C4-2B (cell line): ENCODE measurements around the gene SASH1.

Experiments
- H3K27ac ChIP-seq: fragments of 450-650 bp; 2 replicates; pipeline ENCODE4 v1.5.1; 2017
- ZFX ChIP-seq: fragments of 450-650 bp; IDR thresholded peaks from 2 replicates; pipeline ENCODE4 v1.6.1; 2017
- TF ChIP-seq, protein P1 (sequence below): fragments of 450-650 bp; conservative IDR thresholded peaks from 2 replicates; pipeline ENCODE4 v1.5.1; 2017; ENCODE audit warnings: mild to moderate bottlenecking

Gene SASH1

GRCh38 chr6:148317739-148318138 is 24.9 kb upstream of the SASH1 start:
- H3K27ac ChIP-seq: no peak overlapping the region
- TF ChIP-seq, protein P1, sequence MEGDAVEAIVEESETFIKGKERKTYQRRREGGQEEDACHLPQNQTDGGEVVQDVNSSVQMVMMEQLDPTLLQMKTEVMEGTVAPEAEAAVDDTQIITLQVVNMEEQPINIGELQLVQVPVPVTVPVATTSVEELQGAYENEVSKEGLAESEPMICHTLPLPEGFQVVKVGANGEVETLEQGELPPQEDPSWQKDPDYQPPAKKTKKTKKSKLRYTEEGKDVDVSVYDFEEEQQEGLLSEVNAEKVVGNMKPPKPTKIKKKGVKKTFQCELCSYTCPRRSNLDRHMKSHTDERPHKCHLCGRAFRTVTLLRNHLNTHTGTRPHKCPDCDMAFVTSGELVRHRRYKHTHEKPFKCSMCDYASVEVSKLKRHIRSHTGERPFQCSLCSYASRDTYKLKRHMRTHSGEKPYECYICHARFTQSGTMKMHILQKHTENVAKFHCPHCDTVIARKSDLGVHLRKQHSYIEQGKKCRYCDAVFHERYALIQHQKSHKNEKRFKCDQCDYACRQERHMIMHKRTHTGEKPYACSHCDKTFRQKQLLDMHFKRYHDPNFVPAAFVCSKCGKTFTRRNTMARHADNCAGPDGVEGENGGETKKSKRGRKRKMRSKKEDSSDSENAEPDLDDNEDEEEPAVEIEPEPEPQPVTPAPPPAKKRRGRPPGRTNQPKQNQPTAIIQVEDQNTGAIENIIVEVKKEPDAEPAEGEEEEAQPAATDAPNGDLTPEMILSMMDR: no peak
- no peak for TF ChIP-seq ZFX

- no peak overlapping the region for H3K27ac ChIP-seq
- TF ChIP-seq, protein P1: no peak
- no peak for TF ChIP-seq ZFX
Observed at GRCh38 chr6:148322704-148323103, 19.9 kb upstream of the SASH1 start.

DNA sequence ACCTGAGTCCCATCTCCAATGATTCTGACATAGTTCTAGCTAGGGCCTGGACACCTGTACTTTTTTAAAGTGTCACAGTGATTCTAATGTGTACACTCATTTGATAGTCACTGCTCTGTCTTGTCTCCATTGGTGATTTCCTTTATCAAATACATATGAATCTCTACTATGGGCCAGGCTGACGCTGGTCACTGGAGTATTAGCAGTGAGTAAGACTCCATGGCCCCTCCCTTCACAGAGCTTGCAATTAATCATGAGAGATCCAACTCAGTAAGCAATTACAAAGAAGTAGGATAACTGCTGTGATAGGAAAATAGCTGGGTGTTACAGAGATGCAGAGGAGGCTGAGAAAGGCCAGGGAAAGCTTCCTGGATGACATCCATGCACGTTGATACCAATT is 19.3 kb upstream of the SASH1 start:
- H3K27ac ChIP-seq: no peak overlapping the region
- TF ChIP-seq, protein P1: no peak
- no peak for TF ChIP-seq ZFX

- TF ChIP-seq, protein P1: no peak
- no peak for TF ChIP-seq ZFX
- no peak overlapping the region for H3K27ac ChIP-seq
Observed at GRCh38 chr6:148324297-148324985, 18.2 kb upstream of the SASH1 start.

DNA sequence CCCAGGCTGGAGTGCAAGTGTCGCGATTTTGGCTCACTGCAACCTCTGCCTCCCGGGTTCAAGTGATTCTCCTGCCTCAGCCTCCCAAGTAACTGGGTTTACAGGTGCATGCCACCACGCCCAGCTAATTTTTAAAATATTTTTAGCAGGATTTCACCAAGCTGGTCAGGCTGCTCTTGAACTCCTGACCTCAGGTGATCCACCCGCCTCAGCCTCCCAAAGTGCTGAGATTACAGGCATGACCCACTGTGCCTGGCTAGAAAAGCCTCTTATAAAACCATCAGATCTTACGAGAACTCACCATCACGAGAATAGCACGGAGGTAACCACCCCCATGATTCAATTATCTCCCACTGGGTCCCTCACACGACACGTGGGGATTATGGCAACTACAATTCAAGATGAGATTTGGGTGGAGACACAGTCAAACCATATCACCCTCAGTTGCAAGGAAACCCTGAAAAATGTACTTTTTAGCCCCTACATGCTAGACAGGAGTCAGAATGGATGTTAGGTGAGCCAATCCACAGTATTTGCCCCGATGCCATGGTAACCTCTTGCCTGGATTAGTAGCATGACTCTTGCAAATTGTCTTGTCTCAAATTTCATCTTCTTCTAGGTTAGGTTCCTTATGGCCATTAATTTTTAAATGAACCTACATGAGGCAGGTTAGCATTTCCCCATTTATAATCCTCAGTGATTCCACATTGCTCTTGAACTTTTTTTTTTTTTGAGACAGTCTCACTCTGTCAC is 17.1 kb upstream of the SASH1 start:
- TF ChIP-seq ZFX: no peak
- TF ChIP-seq, protein P1: no peak
- no peak overlapping the region for H3K27ac ChIP-seq

DNA sequence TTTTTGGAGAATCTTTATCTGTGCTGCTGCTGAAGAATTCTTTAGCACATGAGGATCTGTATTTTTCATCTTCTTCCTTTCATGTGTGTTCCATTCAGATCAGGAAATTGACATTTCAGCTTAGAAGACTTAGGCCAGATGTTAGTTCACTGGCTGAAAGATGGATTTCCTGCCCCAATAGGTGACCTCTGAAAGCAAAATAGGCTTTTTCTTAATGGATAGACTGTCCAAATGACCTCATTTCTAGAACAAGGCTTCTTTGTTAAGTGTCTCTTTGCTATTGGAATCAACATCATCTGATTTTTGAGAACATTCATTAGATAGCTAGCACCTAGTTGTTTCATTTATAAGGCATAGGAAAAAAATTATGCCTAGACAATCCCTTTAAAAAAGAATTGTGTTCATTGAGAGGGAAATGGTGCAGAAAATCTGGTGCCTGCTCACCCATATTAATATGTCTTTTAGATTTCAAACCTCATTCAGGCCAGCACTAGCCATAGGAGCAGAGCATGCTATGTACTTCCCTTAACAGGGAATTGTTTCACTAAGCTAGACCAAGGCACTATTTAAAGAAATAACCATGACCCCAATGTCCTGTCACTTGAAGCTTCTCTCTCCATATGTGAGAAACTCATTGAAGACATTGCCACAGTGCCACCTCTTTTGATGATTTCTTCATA is 13.6 kb upstream of the SASH1 start:
- TF ChIP-seq, protein P1: no peak
- TF ChIP-seq ZFX: no peak
- H3K27ac ChIP-seq: no peak overlapping the region
